GM23248 (cell line): ENCODE measurements around the gene ELAPOR2.

Source experiments
- EZH2 ChIP-seq: fragments of 200-600 bp; sonication (generic); IDR thresholded peaks from 2 replicates; pipeline ENCODE4 v1.6.1; 2018; ENCODE audit warnings: antibody characterized with exemption, mild to moderate bottlenecking; ENCODE audit not compliant: insufficient read depth, poor library complexity, severe bottlenecking
- EZH2phosphoT487 ChIP-seq: fragments of 200-600 bp; sonication (generic); IDR thresholded peaks from 2 replicates; pipeline ENCODE4 v1.6.1; 2018; ENCODE audit warnings: antibody characterized with exemption, moderate library complexity, mild to moderate bottlenecking, low read depth; ENCODE audit not compliant: insufficient read depth

GRCh38 chr7:87100326-87100725 lies 40.9 kb upstream of the ELAPOR2 start:
- TF ChIP-seq EZH2 (no peak), EZH2phosphoT487 (no peak)
